GM19463 (cell line): ENCODE measurements around the gene JCAD.
"Not testable (repeated sequence)": the region's sequence is repeated elsewhere in the genome, so short reads cannot be mapped to it uniquely, and the experiment has no call there.

ENCODE experiments used
- ATAC-seq: cut with Tn5 transposase; IDR thresholded peaks from one replicate; pipeline ENCODE4 v1.9.1; 2021; ENCODE audit warnings: mild to moderate bottlenecking, moderate library complexity; ENCODE audit not compliant: unreplicated experiment

JCAD gene

DNA sequence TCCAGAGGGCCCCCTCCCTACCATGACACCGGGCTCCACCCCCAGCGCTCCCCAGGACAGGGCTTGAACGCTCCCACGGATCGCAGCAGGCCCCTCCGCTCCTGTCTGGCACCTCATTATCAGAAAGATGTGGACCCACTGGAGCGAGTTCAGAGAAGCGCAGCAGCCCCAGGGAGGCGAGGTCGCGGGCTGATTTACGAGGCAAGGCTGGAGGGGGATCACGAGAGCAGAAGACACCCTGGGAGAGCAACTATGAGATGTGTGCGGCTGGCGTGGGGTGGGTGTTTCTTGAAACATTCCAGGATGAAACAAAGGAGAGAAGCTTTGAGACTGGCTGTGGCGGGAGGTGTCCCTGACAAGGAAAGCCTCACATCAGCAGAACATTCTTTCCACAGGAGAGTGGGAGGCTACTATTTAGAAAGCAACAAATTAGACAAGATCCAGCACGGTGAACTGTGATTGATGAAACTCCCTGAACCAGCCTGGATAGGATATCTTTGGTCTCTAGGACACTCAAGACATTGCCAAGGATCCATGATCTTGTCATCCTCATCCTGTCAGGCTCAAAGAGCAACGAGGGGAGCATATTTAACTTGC, 66.0 kb downstream of the JCAD start:
- ATAC-seq = no peak

DNA sequence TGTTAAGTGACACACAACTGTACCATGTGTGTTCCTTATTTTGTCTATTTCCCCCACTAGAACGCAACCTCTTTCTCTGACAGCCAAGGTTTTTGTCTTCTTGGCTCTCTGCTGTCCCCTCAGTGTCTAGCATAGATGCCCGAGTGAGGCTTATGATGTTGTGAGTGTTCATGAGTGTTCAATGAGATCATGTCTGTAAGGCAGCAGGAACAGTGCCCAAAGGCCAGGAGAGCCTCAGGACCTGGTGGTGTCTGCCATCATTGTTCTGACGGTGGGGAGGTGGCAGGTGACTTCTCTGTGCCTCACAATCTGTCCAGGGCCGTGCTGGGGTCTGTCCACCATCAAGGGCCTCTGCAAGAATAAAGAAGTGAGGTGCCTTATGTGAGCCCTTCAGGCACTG, 66.5 kb downstream of the JCAD start:
- no peak for ATAC-seq

DNA sequence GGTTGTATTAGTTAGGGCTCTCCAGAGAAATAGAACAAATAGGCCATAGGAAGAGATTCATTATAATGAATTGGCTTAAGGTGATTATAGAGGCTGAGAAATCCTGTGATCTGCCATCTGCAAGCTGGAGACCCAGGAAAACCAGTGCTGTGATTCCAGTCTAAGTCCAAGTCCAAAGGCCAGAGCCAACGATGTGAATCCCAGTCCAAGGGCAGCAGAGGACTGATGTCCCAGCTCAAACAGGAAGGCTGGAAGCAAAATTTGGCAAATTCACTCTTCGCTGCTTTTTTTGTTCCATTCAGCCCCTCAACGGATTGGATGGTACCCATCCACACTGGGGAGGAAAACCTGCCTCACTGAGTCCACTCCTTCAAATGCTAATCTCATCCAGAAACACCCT, 68.0 kb downstream of the JCAD start:
- ATAC-seq = no peak

DNA sequence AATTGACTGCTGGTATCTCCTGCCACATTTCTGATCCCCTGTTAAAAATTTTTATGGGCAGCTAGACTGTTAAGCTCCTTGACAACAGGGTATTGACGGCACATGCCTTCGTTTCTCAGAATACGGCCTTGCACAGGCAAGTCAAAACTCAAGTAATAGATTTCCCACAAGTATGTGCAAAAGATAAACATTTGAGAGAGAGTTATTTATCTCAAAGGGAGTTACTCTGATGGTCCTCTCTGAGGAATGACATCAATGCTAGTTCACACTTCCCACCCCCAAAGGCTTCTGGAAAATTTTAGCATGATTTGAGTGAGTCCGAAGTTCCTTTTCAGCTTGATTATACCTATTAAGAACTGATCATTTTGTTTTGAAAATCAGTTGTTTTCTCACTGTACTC, 71.9 kb downstream of the JCAD start:
- ATAC-seq = no peak

DNA sequence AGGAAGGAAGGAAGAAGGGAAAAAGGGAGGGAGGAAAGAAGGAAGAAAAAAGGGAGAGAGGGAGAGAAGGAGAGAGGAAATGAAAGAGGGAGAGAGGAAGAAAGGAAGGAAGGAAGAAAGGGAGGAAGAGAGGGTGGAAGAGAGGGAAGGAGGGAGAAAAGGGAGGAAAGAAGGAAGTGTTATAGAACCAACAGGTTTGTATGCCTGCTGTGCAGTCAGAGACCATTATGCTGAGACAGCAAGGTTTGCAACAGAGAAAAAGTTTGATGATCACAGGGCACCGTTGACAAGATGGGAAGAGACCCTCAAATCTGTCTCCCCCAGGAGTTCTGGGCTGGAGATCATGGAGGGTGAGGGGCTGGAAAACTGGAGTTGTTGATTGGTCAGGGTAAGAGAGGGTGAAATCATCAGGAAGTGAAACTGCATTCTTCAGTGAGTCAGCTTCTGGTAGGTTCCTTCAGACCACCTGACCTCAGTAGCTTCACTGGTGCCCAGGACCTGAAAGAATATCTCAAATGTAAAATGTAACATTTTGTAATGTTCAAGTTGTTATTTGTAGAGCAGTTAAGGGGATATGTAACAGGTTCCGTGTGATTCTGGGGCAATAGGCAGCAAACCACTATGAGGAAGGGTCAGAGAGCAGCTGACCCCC, 76.3 kb downstream of the JCAD start:
- no peak for ATAC-seq

DNA sequence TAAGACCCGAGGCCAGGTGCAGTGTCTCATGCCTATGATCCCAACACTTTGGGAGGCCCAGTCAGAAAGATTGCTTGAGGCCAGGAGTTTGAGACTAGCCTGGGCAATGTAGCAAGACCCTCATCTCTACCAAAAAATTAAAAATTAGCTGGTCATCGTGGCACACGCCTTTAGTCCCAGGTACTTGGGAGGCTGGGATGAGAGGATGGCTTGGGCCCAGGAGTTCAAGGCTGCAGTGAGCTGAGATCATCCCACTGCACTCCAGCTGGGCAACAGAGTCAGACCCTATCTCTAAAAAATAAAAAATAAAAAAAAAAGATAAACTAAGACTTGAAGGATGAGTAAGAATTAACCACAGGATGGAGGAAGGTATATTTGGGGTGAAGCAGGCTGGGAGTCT, 77.9 kb downstream of the JCAD start:
- no peak for ATAC-seq

DNA sequence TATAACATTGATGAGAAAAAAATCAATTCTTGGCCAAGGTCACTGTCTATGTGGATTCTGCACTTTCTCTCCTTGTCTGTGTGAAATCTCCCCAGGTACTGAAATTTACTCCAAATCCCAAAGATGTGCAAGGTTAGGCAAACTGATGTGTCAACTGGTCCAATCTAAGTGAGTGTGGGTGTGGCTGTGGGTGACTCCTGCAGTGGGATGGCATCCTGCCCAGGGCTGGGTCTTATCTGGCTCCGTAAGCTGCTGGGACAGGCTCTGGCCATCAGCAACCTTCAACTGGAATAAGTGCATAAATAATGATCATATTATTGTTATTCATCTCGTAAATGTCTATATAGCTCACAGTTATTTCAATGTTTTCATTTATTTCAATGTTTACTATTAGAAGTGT, 79.3 kb downstream of the JCAD start:
- ATAC-seq = no peak

DNA sequence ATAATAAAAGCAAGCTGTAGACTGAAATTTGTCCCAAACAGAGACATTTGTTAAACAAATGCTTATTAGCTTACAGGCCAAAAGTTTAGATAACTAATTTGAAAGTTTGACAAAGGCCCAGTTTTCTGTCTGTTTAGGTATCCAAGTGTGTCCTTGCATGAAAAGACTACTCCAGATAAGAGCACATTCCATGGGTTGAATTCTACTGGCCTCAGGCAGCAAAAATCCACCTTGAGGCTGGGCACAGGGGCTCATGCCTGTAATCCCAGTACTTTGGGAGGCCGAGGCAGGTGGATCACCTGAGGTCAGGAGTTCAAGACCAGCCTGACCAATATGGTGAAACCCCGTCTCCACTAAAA, 80.0 kb downstream of the JCAD start:
- ATAC-seq = not testable (repeated sequence)

DNA sequence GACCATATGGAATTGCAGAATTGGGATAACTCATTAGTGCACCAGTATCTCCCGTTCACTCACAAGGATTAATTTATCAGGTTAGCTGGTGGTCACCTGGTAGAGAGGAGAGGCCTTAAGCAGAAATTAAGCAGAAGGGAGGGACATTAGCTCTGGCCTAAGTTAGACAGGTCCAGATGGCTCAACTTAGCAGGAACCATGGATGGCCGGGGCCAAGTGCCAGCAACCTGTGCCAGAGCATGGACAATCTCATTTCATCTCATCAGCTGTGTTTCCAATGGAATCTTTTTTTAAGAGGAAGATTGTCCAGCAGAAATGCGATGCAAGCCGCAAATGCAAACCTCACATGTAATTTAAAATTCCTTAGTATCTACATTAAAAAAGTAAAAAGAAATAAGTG, 82.2 kb downstream of the JCAD start:
- ATAC-seq = no peak

DNA sequence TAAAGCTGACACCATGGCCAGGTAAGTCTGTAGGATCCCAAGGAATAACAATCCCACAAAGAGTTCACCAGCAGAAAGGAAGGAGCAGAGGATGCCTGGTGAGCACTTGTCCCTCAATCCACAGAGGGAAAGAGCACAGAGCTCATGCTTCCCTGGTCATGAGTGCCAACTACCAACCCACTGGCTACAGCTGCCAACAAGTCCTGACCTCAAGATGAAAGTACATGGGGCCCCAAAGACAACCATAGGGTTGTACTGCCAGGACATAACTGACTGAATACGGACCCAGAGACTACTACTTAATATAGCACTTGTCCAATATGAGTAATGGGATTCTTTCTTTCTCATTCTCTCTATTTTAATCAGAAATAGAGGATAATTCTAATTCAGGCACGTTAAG, 83.3 kb downstream of the JCAD start:
- no peak for ATAC-seq

DNA sequence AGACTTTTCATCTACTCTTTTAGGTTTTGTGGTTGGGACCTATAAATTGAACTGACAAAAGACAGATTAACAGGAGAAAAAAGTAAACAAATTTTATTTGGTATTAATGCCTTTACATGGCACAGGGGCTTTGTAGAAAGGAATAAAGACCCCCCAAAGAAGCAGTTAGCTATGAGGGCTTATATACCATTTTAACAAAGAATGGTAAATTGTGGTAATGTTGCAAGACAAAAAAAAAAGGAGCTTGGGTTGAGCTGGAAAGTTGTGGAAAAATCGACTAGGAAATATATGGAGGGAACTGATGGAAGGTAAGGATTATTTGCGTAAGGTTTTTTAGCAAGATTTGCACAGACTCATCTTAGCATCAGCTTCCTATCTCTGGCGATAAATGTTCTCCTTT, 84.6 kb downstream of the JCAD start:
- ATAC-seq = no peak

DNA sequence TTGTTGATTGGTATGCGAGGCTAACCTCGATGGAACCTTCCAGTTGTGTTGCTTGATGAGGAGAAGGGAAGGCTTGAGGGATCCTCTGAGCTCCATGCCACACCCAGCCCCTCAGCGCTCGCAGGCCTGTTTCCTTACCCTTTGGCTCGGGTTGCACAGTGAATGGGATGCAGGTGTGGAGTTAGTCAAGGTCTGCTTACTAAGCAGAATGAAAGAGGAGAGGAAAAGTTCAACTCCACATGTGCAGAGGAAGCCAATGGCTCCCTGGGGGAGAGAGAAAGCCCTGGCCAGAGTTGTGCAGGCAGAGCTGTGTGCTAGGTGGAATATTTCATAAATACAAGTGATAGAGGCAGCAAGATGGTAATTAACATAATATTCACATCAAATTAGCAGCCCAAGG, 85.5 kb downstream of the JCAD start:
- no peak for ATAC-seq

DNA sequence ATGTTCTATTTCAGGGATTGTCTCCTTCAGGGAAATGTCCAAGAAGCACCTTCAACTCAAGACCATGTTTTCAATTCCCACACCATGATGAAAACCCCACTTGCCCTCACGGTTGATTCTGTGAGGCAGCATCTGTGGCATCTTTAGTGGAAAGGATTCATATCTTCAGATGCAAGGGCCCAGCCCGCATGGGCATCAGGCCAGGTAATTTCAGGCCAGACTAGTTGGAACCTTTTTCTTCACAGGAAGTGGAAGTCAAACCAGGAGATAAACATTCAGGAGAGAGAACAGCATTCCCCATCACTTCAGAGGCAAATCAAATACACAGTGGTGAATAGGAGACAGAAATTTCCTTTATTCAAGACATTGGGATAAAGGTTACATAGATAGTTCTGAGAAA, 88.8 kb downstream of the JCAD start:
- ATAC-seq = no peak

DNA sequence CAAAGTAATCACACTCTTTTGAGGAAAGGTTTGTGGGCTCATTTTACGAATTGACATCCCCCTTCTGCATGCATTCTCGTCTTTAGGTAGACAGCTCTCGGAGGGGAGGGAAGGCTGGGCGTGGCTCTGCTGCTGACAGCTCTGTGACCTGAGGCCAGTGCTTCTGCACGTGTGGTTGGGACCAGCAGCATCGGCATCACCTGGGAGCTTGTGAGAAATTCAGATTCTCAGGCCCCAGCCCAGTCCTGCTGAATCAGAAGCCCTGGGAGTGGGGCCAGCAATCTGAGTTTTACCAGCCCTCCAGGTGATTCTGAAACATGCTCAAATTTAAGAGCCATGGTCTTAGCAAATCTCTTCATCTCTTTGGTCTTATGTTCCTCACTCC, 89.4 kb downstream of the JCAD start:
- ATAC-seq = no peak

DNA sequence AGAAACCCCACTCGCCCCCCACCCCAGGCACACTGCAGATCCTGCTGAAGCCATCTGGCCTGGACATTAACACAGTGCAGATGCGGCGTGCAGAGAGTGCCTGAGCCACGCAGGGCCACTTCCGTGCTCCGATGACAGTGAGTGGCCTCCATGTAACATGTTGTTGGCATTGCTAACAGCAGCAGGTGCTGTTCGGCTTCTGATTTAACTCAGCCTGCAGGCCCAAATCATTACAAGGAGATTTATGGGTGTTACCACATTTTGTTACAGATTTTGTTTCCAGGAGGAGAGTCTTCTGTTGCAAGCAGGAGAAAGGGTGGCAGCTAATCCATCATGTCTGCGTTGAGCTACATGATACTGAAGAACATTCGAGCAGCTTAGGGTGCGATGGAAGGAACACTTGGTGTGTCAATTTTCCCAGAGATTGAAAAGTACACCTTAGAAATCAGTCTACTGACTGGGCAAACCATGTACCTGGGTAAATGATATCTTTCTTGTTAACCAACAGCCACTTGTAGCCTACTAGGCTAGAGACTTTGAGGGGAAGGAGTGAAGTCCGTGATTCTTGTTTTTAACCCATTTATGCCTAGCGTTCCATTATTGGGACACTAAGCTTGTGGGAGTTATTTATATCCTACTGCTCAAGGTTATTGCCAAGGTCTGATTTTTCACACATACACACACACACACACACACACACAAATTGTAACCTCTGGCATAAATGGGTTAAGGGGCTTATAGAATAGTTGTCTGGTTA, 90.0 kb downstream of the JCAD start:
- no peak for ATAC-seq

DNA sequence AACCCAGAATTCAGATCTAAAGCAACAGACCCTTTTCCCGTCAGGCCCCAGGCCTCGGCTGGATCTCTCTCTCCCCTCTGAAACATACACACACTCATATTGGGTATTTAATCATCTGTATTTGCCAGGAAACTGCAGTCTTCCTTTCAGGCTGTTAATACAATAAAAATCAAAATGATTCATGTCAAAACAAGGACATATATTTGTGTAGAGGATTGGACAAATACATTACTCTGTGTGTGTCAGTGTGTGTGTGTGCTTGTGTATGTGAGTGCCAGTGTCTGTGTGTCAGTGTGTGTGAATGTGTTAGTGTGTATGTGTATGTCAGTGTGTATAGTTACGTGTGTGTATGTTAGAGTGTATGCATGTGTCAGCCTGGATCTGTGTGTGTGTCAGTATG, 90.8 kb downstream of the JCAD start:
- ATAC-seq = no peak

DNA sequence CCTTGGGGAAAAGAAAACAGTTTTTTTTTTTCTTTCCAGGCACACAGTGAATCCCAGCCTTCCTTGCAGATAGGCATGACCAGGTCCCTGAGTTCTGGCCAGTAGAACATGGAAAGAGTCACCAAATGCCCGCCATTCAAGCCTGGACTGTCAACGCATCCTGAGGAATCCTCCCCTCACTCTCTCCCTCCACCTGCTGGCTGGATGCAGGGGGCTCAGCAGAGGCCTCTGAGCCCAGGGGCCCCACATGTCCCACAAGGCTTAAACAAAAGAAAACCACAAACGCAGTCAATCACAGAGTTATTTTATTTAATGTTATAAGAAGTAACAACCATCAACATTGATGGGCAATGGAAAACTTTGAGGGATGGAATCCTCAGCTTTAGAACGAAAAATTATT, 93.1 kb downstream of the JCAD start:
- ATAC-seq = no peak
